GM23248 (cell line): ENCODE measurements around the gene NR1H4. TPM values are rescaled to one million over a fixed set of nuclear protein-coding genes. Genes with fewer than 3 reads are reported as not detected.
"Not testable (repeated sequence)": the region's sequence is repeated elsewhere in the genome, so short reads cannot be mapped to it uniquely, and the experiment has no call there.

ENCODE experiments used
- DNase-seq: peaks from one replicate; pipeline ENCODE4 v3.0.0-alpha.2; 2015
- H2AFZ ChIP-seq: fragments of 200-600 bp; sonication (generic); 2 replicates; pipeline ENCODE4 v1.6.1; 2016; ENCODE audit warnings: antibody characterized with exemption
- H3F3A ChIP-seq: fragments of 200-600 bp; sonication (generic); 2 replicates; pipeline ENCODE4 v1.6.1; 2016; ENCODE audit warnings: mild to moderate bottlenecking, antibody characterized with exemption, mixed run types; ENCODE audit not compliant: insufficient read depth
- H3K27ac ChIP-seq: fragments of 200-600 bp; sonication (generic); 2 replicates; pipeline ENCODE4 v1.5.1; 2016; ENCODE audit warnings: mild to moderate bottlenecking
- H3K27me3 ChIP-seq: fragments of 200-600 bp; sonication (generic); replicated peaks from 2 replicates; pipeline ENCODE4 v1.6.1; 2016; ENCODE audit warnings: mild to moderate bottlenecking; ENCODE audit not compliant: insufficient read depth
- H3K36me3 ChIP-seq: fragments of 200-600 bp; sonication (generic); 2 replicates; pipeline ENCODE4 v1.6.1; 2016; ENCODE audit warnings: low read depth, mild to moderate bottlenecking
- H3K4me1 ChIP-seq: fragments of 200-600 bp; sonication (generic); 2 replicates; pipeline ENCODE4 v1.6.1; 2016; ENCODE audit warnings: mild to moderate bottlenecking; ENCODE audit not compliant: insufficient read depth
- H3K4me2 ChIP-seq: fragments of 200-600 bp; sonication (generic); one replicate; pipeline ENCODE4 v1.6.1; 2016; ENCODE audit warnings: mild to moderate bottlenecking; ENCODE audit not compliant: unreplicated experiment
- H3K4me3 ChIP-seq: fragments of 200-600 bp; sonication (generic); 2 replicates; pipeline ENCODE4 v1.5.1; 2016; ENCODE audit warnings: mild to moderate bottlenecking
- H3K79me2 ChIP-seq: fragments of 200-600 bp; sonication (generic); 2 replicates; pipeline ENCODE4 v1.6.1; 2016; ENCODE audit warnings: mild to moderate bottlenecking; ENCODE audit not compliant: insufficient read depth
- H3K9ac ChIP-seq: fragments of 200-600 bp; sonication (generic); 2 replicates; pipeline ENCODE4 v1.6.1; 2016; ENCODE audit warnings: mild to moderate bottlenecking
- H3K9me2 ChIP-seq: fragments of 200-600 bp; sonication (generic); 2 replicates; pipeline ENCODE4 v1.6.1; 2016; ENCODE audit warnings: mixed run types, mild to moderate bottlenecking, moderate library complexity; ENCODE audit not compliant: insufficient read depth
- H3K9me3 ChIP-seq: fragments of 200-600 bp; sonication (generic); one replicate; pipeline ENCODE4 v1.6.1; 2017; ENCODE audit warnings: low read depth
- H4K20me1 ChIP-seq: fragments of 200-600 bp; sonication (generic); 2 replicates; pipeline ENCODE4 v1.6.0; 2016; ENCODE audit not compliant: insufficient read depth
- EZH2 ChIP-seq: fragments of 200-600 bp; sonication (generic); IDR thresholded peaks from 2 replicates; pipeline ENCODE4 v1.6.1; 2018; ENCODE audit warnings: antibody characterized with exemption, mild to moderate bottlenecking; ENCODE audit not compliant: insufficient read depth, poor library complexity, severe bottlenecking
- EZH2phosphoT487 ChIP-seq: fragments of 200-600 bp; sonication (generic); IDR thresholded peaks from 2 replicates; pipeline ENCODE4 v1.6.1; 2018; ENCODE audit warnings: antibody characterized with exemption, moderate library complexity, mild to moderate bottlenecking, low read depth; ENCODE audit not compliant: insufficient read depth
- WGBS, 2 experiments: methylation state at CpG; one replicate each; pipeline ENCODE4 v1.1.6; 2015 to 2017; ENCODE audit warnings: low lambda C conversion rate in 2 of 2, low coverage in 1 of 2; ENCODE audit errors: missing lambda C conversion rate in 2 of 2; 5-methylcytosine and 5-hydroxymethylcytosine counted together
- in situ Hi-C: fragments of 300-500 bp; cut with MboI; formaldehyde crosslinking; loops from 2 replicates; pipeline ENCODE4 v1.15.0; 2020
- polyA plus RNA-seq: library from polyadenylated mRNA; unstranded; fragments of >200 nt; fragmentation: Nextera tagmentation; extraction: Ambion mirVana; gene quantifications from 2 replicates; pipeline ENCODE4 v1.2.1, GENCODE V29; 2016
- total RNA-seq: library from RNA; depleted of rRNA; stranded (reverse); fragments of >200 nt; shearing (Covaris generic); gene quantifications from 2 replicates; pipeline ENCODE4 v1.2.3, GENCODE V29; 2014

NR1H4 gene
- total and polyA plus RNA-seq, 2 experiments from 2014 or later = not detected

GRCh38 chr12:100494538-100494937, 20.9 kb downstream of the NR1H4 start:
- 44 to 48% methylated on average over 2 of the region's 2 CpGs for WGBS, 2 experiments
- TF ChIP-seq EZH2 (no peak), EZH2phosphoT487 (no peak)

GRCh38 chr12:100497105-100497795, 23.6 kb downstream of the NR1H4 start:
- no peaks in the 10 kb centered on the region for H3K9me3 ChIP-seq
- no peak overlapping the region for H3K27ac ChIP-seq
- H3K79me2 ChIP-seq = no peaks in the 10 kb centered on the region
- no peaks in the 10 kb centered on the region for H3K27me3 ChIP-seq
- H3K4me1 ChIP-seq = no peaks in the 10 kb centered on the region
- H3F3A ChIP-seq = no peaks in the 10 kb centered on the region
- no peak for DNase-seq
- H4K20me1 ChIP-seq = no peaks in the 10 kb centered on the region
- no peaks in the 10 kb centered on the region for H3K36me3 ChIP-seq
- no peak overlapping the region for H2AFZ ChIP-seq
- no peaks in the 10 kb centered on the region for H3K9me2 ChIP-seq
- H3K4me3 ChIP-seq = no peak overlapping the region
- no peak overlapping the region for H3K4me2 ChIP-seq
- H3K9ac ChIP-seq = no peak overlapping the region
- WGBS, 2 experiments = 49 to 52% methylated on average over 15 of the region's 15 CpGs
- in situ Hi-C loops = no loop called here
- no peak for TF ChIP-seq EZH2phosphoT487

More at GRCh38 chr12:100494538-100494937, 20.9 kb downstream of the NR1H4 start:
- in situ Hi-C loops = no loop called here
- Histone ChIP-seq H3K27me3 (peaks cover 6% of the 10 kb centered on the region; the same call in 1 of the 2 replicates), H3K36me3 (no peaks in the 10 kb centered on the region), H3K4me3 (no peak overlapping the region), H3F3A (no peaks in the 10 kb centered on the region), H3K9me2 (no peaks in the 10 kb centered on the region), H4K20me1 (no peaks in the 10 kb centered on the region), H3K9ac (no peak overlapping the region), H3K27ac (no peak overlapping the region), H3K4me2 (no peak overlapping the region), H3K4me1 (no peaks in the 10 kb centered on the region), H3K79me2 (no peaks in the 10 kb centered on the region), H2AFZ (no peak overlapping the region), H3K9me3 (no peaks in the 10 kb centered on the region)
- no peak for DNase-seq

GRCh38 chr12:100498141-100498540, 24.5 kb downstream of the NR1H4 start:
- H3K9ac ChIP-seq = no peak overlapping the region
- no peak overlapping the region for H3K4me3 ChIP-seq
- DNase-seq = no peak
- in situ Hi-C loops = no loop called here
- H3K4me2 ChIP-seq = no peak overlapping the region
- TF ChIP-seq EZH2phosphoT487 (no peak), EZH2 (no peak)
- no peaks in the 10 kb centered on the region for H3K36me3 ChIP-seq
- no peak overlapping the region for H2AFZ ChIP-seq
- no peaks in the 10 kb centered on the region for H3F3A ChIP-seq
- no peaks in the 10 kb centered on the region for H3K4me1 ChIP-seq
- no peak overlapping the region for H3K27ac ChIP-seq
- 57 to 58% methylated on average over 10 of the region's 10 CpGs for WGBS, 2 experiments
- H3K9me3 ChIP-seq = no peaks in the 10 kb centered on the region
- H3K27me3 ChIP-seq = no peaks in the 10 kb centered on the region
- H4K20me1 ChIP-seq = no peaks in the 10 kb centered on the region
- H3K79me2 ChIP-seq = no peaks in the 10 kb centered on the region
- H3K9me2 ChIP-seq = no peaks in the 10 kb centered on the region

GRCh38 chr12:100499416-100499815, 25.8 kb downstream of the NR1H4 start:
- Histone ChIP-seq H3K79me2 (no peaks in the 10 kb centered on the region), H3K36me3 (no peaks in the 10 kb centered on the region), H3K27ac (no peak overlapping the region), H4K20me1 (no peaks in the 10 kb centered on the region), H3K27me3 (no peaks in the 10 kb centered on the region), H3K9me3 (no peaks in the 10 kb centered on the region), H3K9ac (no peak overlapping the region), H3K4me2 (no peak overlapping the region), H3K4me3 (no peak overlapping the region), H2AFZ (no peak overlapping the region), H3K9me2 (no peaks in the 10 kb centered on the region), H3F3A (no peaks in the 10 kb centered on the region), H3K4me1 (no peaks in the 10 kb centered on the region)
- in situ Hi-C loops = no loop called here
- WGBS, 2 experiments = 8 to 18% methylated on average over 1 of the region's 1 CpG
- no peak for TF ChIP-seq EZH2
- TF ChIP-seq EZH2phosphoT487 = no peak
- DNase-seq = no peak

- H3K4me3 ChIP-seq, DNase-seq, H3K9me3 ChIP-seq, in situ Hi-C loops, H3F3A ChIP-seq, H3K4me2 ChIP-seq, H3K36me3 ChIP-seq, H2AFZ ChIP-seq, H3K79me2 ChIP-seq, H3K27ac ChIP-seq, H3K4me1 ChIP-seq, H3K9ac ChIP-seq, H3K27me3 ChIP-seq, H4K20me1 ChIP-seq, H3K9me2 ChIP-seq: not testable (repeated sequence)
- WGBS, 2 experiments = 52 to 53% methylated on average over 4 of the region's 4 CpGs
These were observed 29.1 kb downstream of the NR1H4 start for GRCh38 chr12:100502718-100503117.
